Measurements from ENCODE around the gene RFC2.
"Not testable (repeated sequence)": the region's sequence is repeated elsewhere in the genome, so short reads cannot be mapped to it uniquely, and the experiment has no call there.

RFC2 gene

DNA sequence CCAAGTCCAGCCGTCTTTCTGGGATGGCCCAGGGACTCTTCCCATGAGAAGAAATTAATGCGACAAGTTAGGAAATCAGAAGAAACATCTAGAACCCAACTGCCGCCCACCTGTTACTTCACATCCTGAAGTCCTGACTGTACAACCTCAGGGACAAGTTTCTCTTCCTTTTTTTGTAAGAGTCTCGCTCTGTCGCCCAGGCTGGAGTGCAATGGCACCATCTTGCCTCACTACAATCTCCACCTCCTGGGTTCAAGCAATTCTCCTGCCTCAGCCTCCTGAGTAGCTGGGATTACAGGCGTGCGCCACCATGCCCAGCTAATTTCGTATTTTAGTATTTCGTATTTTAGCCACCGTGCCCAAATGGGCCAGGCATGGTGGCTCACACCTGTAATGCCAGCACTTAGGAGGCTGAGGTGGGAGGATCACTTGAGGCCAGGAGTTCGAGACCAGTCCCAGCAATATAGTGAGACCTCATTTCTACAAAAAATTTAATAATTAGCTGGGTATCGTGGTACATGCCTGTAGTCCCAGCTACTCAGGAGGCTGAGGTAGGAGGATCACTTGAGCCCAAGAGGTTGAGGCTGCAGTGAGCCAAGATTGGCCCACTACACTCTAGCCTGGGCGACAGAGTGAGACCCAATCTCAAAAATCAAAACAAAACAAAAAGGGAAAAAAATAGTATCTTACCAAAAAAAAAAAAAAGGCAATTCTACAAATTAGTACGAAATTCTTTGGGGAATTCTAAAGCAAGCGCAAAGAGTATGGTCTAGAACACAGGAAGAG, 23.6 kb downstream of the RFC2 start:
- TF ChIP-seq JUND (IDR thresholded peaks at IDR 0.05; ENCODE audit: low read depth), result no peak
- in situ Hi-C loops (cut with HindIII; ENCODE audit: low pct_unique_long_range_greater_than_20kb, low sequenced_read_pairs), result no loop called here
- no peak for DNase-seq (ENCODE audit: low read depth in 1 of 2, low spot score in 1 of 2)

DNA sequence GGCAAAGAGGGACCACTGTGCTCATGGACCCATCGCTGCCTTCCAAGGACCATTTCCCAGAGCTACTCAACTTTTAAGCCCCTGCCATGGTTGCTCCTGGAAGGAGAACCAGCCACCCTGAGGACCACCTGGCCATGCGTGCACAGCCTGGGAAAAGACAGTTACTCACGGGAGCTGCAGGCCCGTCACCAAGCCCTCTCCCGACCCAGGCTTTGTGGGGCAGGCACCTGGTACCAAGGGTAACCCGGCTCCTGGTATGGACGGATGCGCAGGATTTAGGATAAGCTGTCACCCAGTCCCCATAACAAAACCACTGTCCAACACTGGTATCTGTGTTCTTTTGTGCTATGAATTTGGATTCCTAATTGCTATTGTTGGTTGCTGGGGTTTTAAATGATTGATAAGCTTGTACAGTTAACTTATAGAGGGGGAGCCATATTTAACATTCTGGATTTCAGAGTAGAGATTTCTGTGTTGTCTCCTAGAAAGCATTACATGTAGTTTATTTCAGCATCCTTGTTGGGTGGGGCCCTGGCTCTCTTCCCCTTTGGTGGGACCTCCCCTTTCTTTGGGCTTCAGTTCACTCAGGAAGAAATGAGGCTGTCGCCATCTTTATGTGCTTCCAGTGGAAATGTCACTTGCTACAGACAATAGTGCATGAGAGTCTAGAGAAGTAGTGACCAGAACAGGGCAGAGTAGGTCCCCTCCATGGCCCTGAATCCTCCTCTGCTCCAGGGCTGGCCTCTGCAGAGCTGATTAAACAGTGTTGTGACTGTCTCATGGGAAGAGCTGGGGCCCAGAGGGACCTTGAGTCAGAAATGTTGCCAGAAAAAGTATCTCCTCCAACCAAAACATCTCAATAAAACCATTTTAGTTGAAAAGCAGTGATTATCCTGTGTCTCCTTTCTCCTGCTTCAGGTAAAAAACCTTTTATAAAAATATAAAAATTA, 25.0 kb downstream of the RFC2 start:
- TF ChIP-seq JUND (IDR thresholded peaks at IDR 0.05; ENCODE audit: low read depth), result no peak
- no peak for DNase-seq (ENCODE audit: low read depth in 1 of 2, low spot score in 1 of 2)
- in situ Hi-C loops (cut with HindIII; ENCODE audit: low pct_unique_long_range_greater_than_20kb, low sequenced_read_pairs), result no loop called here

DNA sequence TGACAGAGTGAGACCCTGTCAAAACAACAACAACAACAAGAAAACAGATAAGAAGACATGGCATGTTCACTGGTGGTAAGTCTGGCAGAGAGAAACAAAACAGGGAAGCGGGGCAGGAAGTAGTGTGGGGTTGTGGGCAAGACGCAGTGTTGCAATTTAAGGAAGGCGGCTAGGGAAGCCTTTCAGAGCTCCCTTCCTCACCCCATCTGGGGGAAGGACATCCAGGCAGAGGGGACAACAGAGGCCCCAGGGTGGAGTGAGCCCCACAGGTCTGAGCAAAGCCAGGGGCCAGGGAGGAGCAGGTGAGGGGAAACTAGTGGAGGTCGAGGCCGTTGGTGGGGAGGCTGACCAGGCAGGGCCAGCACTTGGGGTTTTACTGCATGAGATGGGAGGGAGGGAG, 27.6 kb downstream of the RFC2 start:
- in situ Hi-C loops (cut with HindIII; ENCODE audit: low pct_unique_long_range_greater_than_20kb, low sequenced_read_pairs), result no loop called here
- no peak for DNase-seq (ENCODE audit: low read depth in 1 of 2, low spot score in 1 of 2)
- TF ChIP-seq JUND (IDR thresholded peaks at IDR 0.05; ENCODE audit: low read depth), result no peak

DNA sequence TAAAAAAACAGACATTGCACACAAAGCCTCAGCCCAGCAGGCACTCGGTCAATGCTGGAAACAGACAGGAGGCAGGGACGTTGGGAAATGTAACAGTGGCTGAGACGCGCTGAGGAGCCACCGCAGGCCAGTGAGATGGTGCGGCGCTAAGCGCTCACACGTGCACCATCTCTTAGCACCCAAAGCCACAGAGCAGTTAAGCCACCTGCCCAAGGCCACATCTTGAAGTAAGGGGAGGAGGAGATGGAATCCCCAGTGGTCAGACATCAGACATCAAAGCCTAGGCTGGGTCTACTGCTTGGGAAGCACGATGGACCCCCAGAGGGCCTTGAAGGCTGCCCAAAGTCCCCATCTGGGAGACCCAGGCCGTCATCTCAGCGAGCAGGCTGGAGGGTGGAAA, 28.8 kb downstream of the RFC2 start:
- in situ Hi-C loops (cut with HindIII; ENCODE audit: low pct_unique_long_range_greater_than_20kb, low sequenced_read_pairs), result no loop called here
- no peak for TF ChIP-seq JUND (IDR thresholded peaks at IDR 0.05; ENCODE audit: low read depth)
- DNase-seq (ENCODE audit: low read depth in 1 of 2, low spot score in 1 of 2), result no peak

DNA sequence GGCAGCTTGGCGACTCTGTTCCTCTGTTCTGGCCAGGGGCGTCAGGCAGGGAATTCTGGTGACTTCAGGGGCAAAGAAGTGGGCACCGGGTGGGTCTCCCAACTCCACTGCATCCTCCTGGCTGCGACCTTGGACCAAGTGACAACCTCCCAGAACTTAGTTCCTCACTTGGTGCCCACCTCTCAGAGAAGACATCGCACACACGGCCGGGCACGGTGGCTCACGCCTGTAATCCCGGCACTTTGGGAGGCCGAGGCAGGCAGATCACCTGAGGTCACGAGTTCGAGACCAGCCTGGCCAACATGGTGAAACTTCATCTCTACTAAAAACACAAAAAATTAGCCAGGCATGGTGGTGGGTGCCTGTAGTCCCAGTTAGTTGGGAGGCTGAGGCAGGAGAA, 29.3 kb downstream of the RFC2 start:
- DNase-seq (ENCODE audit: low read depth in 1 of 2, low spot score in 1 of 2); in situ Hi-C loops (cut with HindIII; ENCODE audit: low pct_unique_long_range_greater_than_20kb, low sequenced_read_pairs): not testable (repeated sequence)

DNA sequence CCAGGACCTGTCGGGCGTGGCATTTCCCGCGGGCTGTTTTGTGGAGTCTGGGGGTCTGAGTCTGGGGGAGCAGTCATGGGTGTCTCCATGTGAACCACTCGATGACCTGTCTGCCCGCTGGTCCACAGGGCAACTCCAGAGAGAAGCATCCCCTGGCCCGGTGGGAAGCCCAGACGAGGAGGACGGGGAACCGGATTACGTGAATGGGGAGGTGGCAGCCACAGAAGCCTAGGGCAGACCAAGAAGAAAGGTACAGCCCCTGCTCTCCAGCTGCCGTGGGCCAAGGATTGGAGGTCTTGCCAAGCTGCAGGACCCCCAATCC, 29.7 kb downstream of the RFC2 start:
- no peak for DNase-seq (ENCODE audit: low read depth in 1 of 2, low spot score in 1 of 2)
- in situ Hi-C loops (cut with HindIII; ENCODE audit: low pct_unique_long_range_greater_than_20kb, low sequenced_read_pairs), result no loop called here
- TF ChIP-seq JUND (IDR thresholded peaks at IDR 0.05; ENCODE audit: low read depth), result no peak

DNA sequence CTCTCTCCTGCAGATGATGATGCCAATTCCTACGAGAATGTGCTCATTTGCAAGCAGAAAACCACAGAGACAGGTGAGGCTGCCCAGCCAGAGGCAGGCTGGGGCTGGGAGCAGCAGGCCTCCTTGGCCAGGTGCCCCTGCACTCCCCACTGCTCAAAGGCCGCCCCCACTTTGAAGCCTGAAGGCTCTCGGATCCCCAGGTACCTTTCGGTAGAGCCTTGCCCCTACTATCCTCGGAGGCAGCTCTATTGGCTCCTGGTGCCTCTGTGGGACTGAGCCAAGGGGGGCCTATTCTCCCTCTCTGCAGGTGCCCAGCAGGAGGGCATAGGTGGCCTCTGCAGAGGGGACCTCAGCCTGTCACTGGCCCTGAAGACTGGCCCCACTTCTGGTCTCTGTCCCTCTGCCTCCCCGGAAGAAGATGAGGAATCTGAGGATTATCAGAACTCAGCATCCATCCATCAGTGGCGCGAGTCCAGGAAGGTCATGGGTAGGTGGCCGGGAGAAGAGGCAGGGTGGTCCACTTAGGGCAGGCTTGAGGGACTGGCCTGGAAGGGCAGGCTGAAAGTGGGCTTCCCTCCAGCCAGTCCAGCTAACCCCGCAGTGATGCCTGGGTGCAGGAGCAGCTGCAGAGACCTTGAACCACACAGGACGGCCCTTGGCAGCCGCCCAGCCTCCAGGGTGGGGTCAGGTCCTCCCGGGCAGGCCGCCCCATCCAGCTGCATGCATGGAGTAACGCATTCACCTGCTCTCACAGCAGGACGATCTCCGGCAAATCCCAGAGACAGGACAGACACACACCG, 30.3 kb downstream of the RFC2 start:
- no peak for DNase-seq (ENCODE audit: low read depth in 1 of 2, low spot score in 1 of 2)
- in situ Hi-C loops (cut with HindIII; ENCODE audit: low pct_unique_long_range_greater_than_20kb, low sequenced_read_pairs), result no loop called here
- TF ChIP-seq JUND (IDR thresholded peaks at IDR 0.05; ENCODE audit: low read depth), result no peak

DNA sequence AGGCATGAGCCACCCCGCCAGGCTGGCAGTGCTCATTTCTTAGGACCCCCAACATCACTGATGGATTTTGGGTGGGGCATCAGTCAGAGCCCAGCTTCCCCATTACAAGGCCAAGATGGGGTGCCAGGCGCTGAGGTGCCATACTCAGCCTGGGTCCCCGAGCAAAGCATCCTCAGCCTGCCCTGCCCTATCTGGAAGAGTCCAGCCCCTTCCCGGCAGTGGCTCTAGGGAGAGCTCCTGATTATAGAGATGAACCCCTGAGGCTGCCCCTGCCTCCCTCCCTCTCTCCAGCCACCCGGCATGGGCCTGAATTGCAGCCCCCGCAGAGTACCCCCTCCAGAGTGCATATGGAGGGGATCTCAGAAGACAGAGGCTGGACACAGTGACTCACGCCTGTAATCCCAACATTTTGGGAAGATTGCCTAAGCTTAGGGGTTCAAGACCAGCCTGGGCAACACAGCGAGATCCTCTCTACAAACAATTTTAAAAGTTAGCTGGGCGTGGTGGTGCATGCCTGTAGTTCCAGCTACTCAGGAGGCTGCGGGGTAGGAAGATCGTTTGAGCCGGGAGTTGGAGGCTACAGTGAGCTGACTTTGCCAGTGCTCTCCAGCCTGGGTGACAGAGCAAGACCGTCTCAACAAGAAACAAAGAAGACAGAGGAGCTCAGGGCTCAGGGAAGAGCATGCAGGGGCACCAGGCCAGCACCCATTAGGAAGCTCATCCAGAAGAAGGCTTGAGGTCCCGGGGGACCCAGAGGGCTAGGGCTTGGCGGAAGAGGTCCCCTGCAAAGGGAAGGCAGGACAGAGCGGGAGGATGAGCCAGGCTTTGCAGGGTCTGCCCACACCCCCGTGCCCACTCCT, 31.1 kb downstream of the RFC2 start:
- no peak for DNase-seq (ENCODE audit: low read depth in 1 of 2, low spot score in 1 of 2)
- in situ Hi-C loops (cut with HindIII; ENCODE audit: low pct_unique_long_range_greater_than_20kb, low sequenced_read_pairs), result no loop called here
- TF ChIP-seq JUND (IDR thresholded peaks at IDR 0.05; ENCODE audit: low read depth), result no peak

DNA sequence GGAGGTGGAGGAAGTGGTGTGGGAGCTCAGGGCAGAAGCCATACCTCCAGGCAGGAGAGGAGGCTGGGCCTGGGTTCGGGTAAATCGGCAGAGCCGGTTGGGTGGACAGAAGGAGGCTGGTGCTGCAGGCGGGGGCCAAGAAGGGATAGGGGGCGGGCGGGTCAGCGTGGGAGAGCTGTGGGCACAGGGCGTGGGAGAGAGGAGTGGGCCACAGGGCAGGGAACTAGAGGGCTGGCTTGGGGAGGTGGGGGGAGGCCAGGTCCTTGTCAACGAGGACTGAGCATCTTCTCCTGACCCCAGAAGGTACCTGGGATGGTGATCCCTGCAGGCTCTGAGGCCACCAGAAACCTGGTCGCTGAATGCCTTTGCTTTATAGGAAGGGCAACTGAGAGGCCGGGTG, 32.5 kb downstream of the RFC2 start:
- no peak for DNase-seq (ENCODE audit: low read depth in 1 of 2, low spot score in 1 of 2)
- in situ Hi-C loops (cut with HindIII; ENCODE audit: low pct_unique_long_range_greater_than_20kb, low sequenced_read_pairs), result no loop called here
- TF ChIP-seq JUND (IDR thresholded peaks at IDR 0.05; ENCODE audit: low read depth), result no peak

DNA sequence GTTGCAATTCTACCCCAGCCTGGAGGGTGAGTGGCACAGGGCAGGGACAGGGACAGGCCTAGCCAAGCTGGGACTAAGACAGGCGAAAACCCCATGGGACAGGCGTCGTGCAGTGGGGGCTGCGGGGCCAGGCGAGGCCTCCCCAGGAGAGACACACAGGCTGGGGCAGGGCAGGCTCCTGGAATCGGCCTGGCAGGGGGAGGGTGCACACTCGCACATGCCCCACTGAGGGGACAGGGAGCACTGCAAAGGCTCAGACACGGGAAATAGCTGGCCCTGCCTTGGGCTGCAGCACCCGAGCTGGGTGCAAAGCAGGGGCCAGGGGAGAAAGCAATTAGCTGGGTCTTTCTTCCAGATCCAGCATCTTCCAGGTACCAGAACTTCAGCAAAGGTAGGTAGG, 34.0 kb downstream of the RFC2 start:
- in situ Hi-C loops (cut with HindIII; ENCODE audit: low pct_unique_long_range_greater_than_20kb, low sequenced_read_pairs), result no loop called here
- no peak for TF ChIP-seq JUND (IDR thresholded peaks at IDR 0.05; ENCODE audit: low read depth)
- DNase-seq (ENCODE audit: low read depth in 1 of 2, low spot score in 1 of 2), result no peak

DNA sequence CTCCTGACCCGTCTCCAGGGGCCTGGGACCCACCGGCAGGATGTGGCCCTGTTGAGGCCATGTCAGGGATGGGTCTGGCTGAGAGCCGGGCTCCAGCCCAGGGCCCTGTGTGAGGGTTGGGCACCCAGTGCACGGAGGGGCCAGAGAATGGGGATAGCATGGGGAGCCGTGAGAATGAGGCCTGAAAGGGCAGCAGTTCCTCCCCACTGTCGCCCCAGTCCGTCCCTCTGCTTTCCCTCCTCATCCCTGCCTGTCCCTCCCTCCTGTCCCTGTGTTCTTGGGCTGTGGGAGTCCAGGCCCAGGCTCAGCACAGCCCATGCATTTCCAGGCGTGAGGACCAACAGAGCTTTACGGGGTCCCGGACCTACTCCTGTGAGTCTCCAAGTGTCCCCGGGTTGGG, 34.8 kb downstream of the RFC2 start:
- TF ChIP-seq JUND (IDR thresholded peaks at IDR 0.05; ENCODE audit: low read depth), result no peak
- in situ Hi-C loops (cut with HindIII; ENCODE audit: low pct_unique_long_range_greater_than_20kb, low sequenced_read_pairs), result no loop called here

DNA sequence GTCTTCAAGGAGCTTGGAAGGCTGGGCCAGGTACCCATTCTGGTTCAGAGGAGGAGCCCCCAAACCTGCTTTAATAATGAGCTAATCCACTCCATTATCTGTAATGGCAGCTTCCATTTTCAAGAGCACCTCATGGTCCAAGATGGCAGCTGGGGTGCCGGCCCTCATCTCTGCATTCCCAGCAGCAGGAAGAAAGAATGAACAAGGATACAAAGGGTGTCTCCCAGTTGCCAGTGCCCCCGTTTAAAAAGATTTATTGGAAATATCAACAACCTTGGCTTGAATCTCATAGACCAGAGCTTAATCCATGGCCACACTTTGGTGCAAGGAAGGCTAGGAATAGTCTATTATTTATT, 35.9 kb downstream of the RFC2 start:
- DNase-seq (ENCODE audit: low read depth in 1 of 2, low spot score in 1 of 2), result no peak
- no peak for TF ChIP-seq JUND (IDR thresholded peaks at IDR 0.05; ENCODE audit: low read depth)
- in situ Hi-C loops (cut with HindIII; ENCODE audit: low pct_unique_long_range_greater_than_20kb, low sequenced_read_pairs), result no loop called here

More for the DNA sequence above, 34.8 kb downstream of the RFC2 start:
- DNase-seq (ENCODE audit: low read depth in 1 of 2, low spot score in 1 of 2), result no peak

Data from T47D (cell line).